Nephron progenitor cell (in vitro differentiated cells): ENCODE data around the gene UNC80.

Experiments used
- DNase-seq: peaks from one replicate; pipeline ENCODE4 v3.0.0; 2021
- H3K27ac Mint-ChIP-seq: 2 replicates; pipeline ENCODE4 v1.8.0; 2021; ENCODE audit warnings: mild to moderate bottlenecking, moderate library complexity, mixed read lengths
- H3K27me3 Mint-ChIP-seq: 2 replicates; pipeline ENCODE4 v1.8.0; 2021; ENCODE audit warnings: mild to moderate bottlenecking, low read depth, mixed read lengths; ENCODE audit not compliant: poor library complexity
- H3K36me3 Mint-ChIP-seq: 2 replicates; pipeline ENCODE4 v1.8.0; 2021; ENCODE audit warnings: low read depth, mixed read lengths
- H3K4me1 Mint-ChIP-seq: 2 replicates; pipeline ENCODE4 v1.8.0; 2021; ENCODE audit warnings: mixed read lengths
- H3K4me3 Mint-ChIP-seq: 2 replicates; pipeline ENCODE4 v1.8.0; 2021; ENCODE audit warnings: mild to moderate bottlenecking, moderate library complexity, mixed read lengths
- H3K9me3 Mint-ChIP-seq: 2 replicates; pipeline ENCODE4 v1.8.0; 2021; ENCODE audit warnings: mild to moderate bottlenecking, moderate library complexity, mixed read lengths
- TF ChIP-seq, protein P1 (sequence below): fragments of 200-600 bp; sonication (generic); IDR thresholded peaks from 2 replicates; pipeline ENCODE4 v1.5.0; 2021; ENCODE audit warnings: antibody characterized with exemption

UNC80 gene

GRCh38 chr2:209985874-209986273 lies 214.2 kb downstream of the UNC80 start:
- H3K27ac Mint-ChIP-seq, result no peak overlapping the region
- TF ChIP-seq, protein P1, sequence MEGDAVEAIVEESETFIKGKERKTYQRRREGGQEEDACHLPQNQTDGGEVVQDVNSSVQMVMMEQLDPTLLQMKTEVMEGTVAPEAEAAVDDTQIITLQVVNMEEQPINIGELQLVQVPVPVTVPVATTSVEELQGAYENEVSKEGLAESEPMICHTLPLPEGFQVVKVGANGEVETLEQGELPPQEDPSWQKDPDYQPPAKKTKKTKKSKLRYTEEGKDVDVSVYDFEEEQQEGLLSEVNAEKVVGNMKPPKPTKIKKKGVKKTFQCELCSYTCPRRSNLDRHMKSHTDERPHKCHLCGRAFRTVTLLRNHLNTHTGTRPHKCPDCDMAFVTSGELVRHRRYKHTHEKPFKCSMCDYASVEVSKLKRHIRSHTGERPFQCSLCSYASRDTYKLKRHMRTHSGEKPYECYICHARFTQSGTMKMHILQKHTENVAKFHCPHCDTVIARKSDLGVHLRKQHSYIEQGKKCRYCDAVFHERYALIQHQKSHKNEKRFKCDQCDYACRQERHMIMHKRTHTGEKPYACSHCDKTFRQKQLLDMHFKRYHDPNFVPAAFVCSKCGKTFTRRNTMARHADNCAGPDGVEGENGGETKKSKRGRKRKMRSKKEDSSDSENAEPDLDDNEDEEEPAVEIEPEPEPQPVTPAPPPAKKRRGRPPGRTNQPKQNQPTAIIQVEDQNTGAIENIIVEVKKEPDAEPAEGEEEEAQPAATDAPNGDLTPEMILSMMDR, result no peak
- no peak for DNase-seq
- H3K27me3 Mint-ChIP-seq, result no peaks in the 10 kb centered on the region
- H3K36me3 Mint-ChIP-seq, result no peaks in the 10 kb centered on the region
- no peaks in the 10 kb centered on the region for H3K9me3 Mint-ChIP-seq
- no peaks in the 10 kb centered on the region for H3K4me1 Mint-ChIP-seq
- H3K4me3 Mint-ChIP-seq, result no peak overlapping the region

DNA sequence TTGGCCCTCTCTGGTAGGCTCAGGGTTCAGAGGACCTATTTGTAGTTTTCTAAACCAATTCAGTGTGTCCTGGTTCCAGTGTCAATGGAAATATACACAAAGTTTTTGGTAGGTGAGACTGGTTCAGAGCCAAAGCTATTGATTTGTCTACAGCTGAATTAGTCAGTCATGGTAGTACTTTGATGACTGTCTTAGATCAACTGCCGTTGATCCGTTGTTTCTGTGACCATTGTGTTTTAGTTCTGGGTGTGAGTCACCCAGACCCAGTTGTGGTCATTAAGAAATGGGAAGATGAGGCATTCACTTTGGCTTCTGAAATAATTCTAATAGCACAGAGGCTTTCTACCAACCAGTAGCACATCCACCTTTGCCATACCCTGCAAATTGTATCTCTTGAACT lies 214.8 kb downstream of the UNC80 start:
- Mint-ChIP-seq H3K27me3 (no peaks in the 10 kb centered on the region), H3K4me1 (no peaks in the 10 kb centered on the region), H3K36me3 (no peaks in the 10 kb centered on the region), H3K9me3 (no peaks in the 10 kb centered on the region), H3K27ac (no peak overlapping the region), H3K4me3 (no peak overlapping the region)
- no peak for DNase-seq
- TF ChIP-seq, protein P1, result no peak

GRCh38 chr2:209988010-209988409 lies 216.4 kb downstream of the UNC80 start:
- H3K36me3 Mint-ChIP-seq, result no peaks in the 10 kb centered on the region
- no peak overlapping the region for H3K4me3 Mint-ChIP-seq
- H3K4me1 Mint-ChIP-seq, result no peaks in the 10 kb centered on the region
- H3K27ac Mint-ChIP-seq, result no peak overlapping the region
- TF ChIP-seq, protein P1, result no peak
- no peaks in the 10 kb centered on the region for H3K27me3 Mint-ChIP-seq
- H3K9me3 Mint-ChIP-seq, result no peaks in the 10 kb centered on the region
- no peak for DNase-seq

DNA sequence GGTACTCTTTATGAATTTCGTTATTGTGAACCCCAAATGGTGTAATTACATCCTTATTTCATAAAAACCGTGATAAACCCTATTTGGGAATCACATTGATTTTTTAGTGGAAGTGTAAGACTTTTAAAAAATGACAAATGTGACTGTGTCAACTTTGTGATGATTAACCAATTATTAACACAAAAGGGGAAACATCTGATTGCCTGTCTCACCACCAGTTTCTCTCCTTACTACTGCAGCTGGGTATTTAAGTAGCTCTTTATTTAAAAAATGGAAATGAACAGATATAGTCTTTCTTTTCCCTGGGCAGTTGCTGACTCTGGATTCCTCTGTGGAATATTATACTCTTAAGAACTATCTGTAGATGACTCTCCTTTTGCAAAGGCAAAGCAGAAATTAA lies 219.2 kb downstream of the UNC80 start:
- Mint-ChIP-seq H3K27ac (no peak overlapping the region), H3K9me3 (no peaks in the 10 kb centered on the region), H3K36me3 (no peaks in the 10 kb centered on the region), H3K4me3 (no peak overlapping the region), H3K4me1 (no peaks in the 10 kb centered on the region), H3K27me3 (no peaks in the 10 kb centered on the region)
- no peak for DNase-seq
- TF ChIP-seq, protein P1, result no peak

DNA sequence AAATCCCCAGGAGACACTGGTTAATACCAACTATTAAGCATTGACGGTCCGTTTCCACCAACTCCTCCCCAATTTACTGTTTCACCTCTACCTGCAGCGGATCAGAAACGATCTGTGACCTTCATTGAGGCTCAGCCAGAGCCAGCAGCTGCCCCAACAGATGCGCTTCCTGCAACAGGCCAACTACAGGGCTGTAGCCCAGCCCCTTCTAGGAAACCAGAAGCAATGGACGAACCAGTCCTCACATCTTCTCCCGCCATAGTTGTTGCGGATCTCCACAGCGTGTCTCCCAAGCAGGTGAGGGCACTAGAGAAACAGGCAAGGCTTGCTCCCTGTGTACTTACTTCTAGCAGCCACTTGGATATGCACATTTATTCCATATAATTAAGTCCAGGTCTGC lies 222.3 kb downstream of the UNC80 start:
- Mint-ChIP-seq H3K36me3 (no peaks in the 10 kb centered on the region), H3K4me1 (no peaks in the 10 kb centered on the region)
- TF ChIP-seq, protein P1, result no peak

GRCh38 chr2:209998596-209998995 lies 227.0 kb downstream of the UNC80 start:
- H3K4me3 Mint-ChIP-seq, result no peak overlapping the region

More for the DNA sequence above, 222.3 kb downstream of the UNC80 start:
- Mint-ChIP-seq H3K27me3 (peaks cover 12% of the 10 kb centered on the region), H3K9me3 (no peaks in the 10 kb centered on the region), H3K27ac (no peak overlapping the region), H3K4me3 (no peak overlapping the region)
- DNase-seq, result no peak

More at GRCh38 chr2:209998596-209998995, 227.0 kb downstream of the UNC80 start:
- H3K27ac Mint-ChIP-seq, result no peak overlapping the region
- TF ChIP-seq, protein P1, result no peak
- no peaks in the 10 kb centered on the region for H3K36me3 Mint-ChIP-seq
- H3K9me3 Mint-ChIP-seq, result no peaks in the 10 kb centered on the region
- peaks cover 19% of the 10 kb centered on the region for H3K27me3 Mint-ChIP-seq
- no peak for DNase-seq
- peaks cover 18% of the 10 kb centered on the region for H3K4me1 Mint-ChIP-seq
